Tongue (tissue), 2 donors: ENCODE measurements around the gene FLOT1. TPM values are rescaled to one million over a fixed set of nuclear protein-coding genes. Genes with fewer than 3 reads are reported as not detected.

Source experiments
- DNase-seq: peaks from one replicate; pipeline ENCODE4 v3.0.0-alpha.2; 2015
- total RNA-seq: library from RNA; depleted of rRNA; stranded (reverse); fragments of >200 nt; gene quantifications from one replicate; pipeline ENCODE4 v1.2.3, GENCODE V29; 2014

FLOT1 gene, protein sequence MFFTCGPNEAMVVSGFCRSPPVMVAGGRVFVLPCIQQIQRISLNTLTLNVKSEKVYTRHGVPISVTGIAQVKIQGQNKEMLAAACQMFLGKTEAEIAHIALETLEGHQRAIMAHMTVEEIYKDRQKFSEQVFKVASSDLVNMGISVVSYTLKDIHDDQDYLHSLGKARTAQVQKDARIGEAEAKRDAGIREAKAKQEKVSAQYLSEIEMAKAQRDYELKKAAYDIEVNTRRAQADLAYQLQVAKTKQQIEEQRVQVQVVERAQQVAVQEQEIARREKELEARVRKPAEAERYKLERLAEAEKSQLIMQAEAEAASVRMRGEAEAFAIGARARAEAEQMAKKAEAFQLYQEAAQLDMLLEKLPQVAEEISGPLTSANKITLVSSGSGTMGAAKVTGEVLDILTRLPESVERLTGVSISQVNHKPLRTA
- total RNA-seq: 79.3 TPM

GRCh38 chr6:30742316-30743098 lies at the start of gene FLOT1:
Gene FLOT1 (minus strand): TSS chr6:30742687. CDS start chr6:30742189, 498 bp downstream.
- peak; percentile 95 for DNase-seq

GRCh38 chr6:30790724-30791383 lies 48.4 kb upstream of the FLOT1 start:
- DNase-seq: no peak

- no peak for DNase-seq
Observed at GRCh38 chr6:30789606-30790005, 47.1 kb upstream of the FLOT1 start.

DNA sequence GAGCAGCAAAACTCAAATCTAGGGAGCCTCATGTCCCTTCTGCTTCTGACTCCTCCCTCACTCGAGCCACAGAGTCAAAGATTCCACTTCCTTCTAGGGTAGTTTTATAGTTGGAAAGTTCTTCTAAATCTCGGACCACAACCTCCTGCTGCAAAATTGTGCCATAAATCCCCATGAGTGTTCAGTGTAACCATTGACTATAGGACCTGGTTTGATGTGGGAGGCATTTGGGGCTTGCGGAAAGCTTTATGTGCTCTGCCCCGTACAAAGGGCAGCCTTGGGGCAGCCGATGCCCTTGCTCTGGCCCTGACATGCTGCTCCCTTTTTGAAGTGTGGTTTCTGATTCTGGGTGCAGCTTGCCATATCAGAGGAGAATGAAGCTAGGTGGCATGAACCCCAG lies 45.5 kb upstream of the FLOT1 start:
- no peak for DNase-seq

GRCh38 chr6:30782425-30783014 lies 40.0 kb upstream of the FLOT1 start:
- DNase-seq: no peak

DNA sequence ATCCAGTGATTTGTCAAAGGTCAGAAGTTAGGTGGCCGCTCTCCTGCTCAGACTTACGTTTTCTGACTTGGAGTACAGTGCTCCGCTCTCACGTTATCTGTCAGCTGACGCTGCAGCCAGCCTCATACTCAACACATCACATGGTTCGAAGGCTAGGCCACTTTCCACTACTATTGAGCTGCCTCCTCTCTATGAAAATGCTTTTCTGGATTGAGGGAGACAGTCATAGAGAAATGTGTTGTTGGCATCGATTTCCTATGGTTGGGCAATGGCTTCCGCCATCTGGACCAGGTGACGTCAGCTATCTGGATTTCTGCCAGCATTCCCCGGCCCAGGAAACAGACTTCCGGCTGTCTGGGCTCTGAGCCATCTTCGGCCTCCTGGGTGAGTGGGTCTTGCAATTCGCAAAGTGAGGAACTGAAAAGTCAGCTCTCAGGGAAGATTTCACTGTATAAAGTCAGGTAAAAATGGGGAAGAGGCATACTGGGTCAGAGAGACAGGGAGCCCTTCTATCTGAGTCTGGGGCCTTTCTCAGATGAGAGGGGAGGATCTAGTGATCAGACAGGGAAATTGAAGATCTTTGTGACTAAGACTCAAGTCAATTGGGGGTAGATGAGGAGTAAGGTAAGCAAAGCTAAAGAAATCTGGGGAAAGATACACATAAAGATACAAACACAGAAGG lies 39.4 kb upstream of the FLOT1 start:
- peak; percentile 98 for DNase-seq

GRCh38 chr6:30781395-30781742 lies 38.9 kb upstream of the FLOT1 start:
- no peak for DNase-seq

- no peak for DNase-seq
Observed at GRCh38 chr6:30780642-30780920, 38.1 kb upstream of the FLOT1 start.

GRCh38 chr6:30779850-30780641 lies 37.6 kb upstream of the FLOT1 start:
- no peak for DNase-seq

DNA sequence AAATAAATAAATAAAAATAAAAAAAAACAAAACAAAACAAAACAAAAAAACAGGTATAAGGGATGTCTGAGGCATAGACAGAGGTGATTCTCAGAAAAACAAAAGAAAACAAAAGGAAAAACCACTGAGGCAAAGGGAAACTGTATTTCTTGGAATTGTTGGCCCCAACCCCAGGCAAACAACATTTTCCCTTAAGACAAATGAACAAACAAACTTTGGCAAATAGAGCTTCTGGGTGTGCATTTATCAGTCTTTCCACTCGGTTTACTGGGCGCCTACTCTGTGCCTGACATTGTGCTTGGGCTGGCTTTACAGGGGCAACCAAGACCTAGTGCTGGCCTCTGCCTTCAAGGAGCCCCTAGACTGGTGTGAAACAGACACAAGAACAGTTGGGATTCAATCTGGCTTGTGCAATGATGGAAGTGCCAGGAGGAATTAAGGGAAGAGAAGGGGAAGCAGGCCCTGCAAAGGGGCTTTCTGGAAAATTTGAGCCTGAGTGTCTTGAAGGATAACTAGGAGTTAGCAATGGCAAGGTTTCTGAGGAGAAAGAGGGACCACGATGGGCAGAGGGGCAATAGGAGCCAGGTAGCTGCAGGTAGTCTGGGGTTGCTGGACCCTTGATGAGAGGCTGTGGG lies 35.6 kb upstream of the FLOT1 start:
- no peak for DNase-seq

- DNase-seq: no peak
Observed at GRCh38 chr6:30777155-30777485, 34.6 kb upstream of the FLOT1 start.

DNA sequence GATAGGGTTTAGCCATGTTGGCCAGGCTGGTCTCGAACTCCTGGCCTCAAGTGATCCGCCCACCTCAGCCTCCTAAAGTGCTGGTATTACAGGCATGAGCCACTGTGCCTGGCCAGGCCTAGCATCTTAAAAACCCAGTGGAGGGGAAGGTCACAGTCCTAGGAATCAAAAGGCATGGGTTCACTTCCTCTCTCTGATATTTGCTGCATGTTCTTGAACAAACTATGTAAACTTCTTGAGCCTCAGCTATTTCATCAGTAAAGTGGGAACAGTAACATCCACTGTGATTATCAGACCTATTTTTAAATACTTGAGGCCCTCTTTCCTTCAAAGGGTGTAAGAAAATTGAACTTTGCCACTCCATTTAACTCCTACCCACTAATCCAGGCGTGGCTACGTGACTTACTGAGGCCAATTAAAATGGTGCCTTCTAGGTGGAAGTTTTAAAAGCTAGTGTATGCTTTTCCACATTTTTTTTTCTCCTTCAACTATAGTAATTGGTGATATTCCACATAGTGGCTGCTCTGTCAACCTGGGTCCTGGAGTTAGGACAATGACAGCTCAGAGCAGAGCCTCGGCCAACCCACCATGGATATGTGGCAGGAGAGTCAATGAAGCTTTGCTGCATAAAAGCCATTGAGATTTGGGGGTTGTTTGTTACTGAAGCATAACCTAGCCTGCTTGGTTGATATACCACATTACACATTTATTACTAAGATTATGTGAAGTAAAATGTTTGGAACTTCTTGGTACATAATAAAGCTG lies 34.1 kb upstream of the FLOT1 start:
- DNase-seq: no peak

- DNase-seq: no peak
Observed at GRCh38 chr6:30775104-30775503, 32.6 kb upstream of the FLOT1 start.

DNA sequence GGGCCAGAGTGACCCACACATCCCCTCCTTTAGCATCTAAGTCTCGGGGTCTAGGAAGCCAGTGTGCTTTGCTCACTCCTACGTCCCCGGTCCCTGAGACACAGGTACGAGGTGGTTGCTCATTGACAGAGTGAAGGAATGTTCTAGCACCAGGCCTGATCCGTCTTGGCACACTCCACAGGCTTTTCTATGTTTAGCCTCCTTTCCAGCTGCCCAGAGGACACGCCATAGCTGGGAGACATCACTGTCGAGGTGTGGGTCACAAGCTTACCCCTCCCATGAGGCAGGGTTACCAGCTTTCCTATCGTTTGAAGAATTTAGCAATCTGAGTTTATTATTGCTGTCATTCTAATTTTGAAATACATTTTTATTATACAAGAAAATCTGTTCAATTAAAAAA lies 32.2 kb upstream of the FLOT1 start:
- DNase-seq: no peak

DNA sequence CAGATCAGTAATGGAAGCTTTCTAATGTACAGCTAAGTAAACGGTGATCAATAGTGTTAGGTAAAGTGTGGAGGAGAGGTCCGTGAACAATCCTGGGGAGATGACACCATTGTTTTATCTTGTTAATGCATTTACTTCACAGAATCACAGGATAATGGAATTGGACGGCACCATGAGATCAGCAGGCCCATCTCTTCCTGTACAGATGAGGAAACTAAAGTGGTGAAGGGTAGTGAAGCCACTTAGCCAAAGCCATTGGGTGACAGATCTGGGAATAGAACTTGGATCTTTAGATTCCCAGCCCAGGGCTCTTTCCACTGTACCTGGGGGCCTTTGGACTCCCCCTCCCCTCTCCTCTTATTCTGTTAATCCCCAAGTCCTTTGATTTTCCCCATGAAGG lies 28.1 kb upstream of the FLOT1 start:
- no peak for DNase-seq

GRCh38 chr6:30769853-30770524 lies 27.5 kb upstream of the FLOT1 start:
- no peak for DNase-seq

DNA sequence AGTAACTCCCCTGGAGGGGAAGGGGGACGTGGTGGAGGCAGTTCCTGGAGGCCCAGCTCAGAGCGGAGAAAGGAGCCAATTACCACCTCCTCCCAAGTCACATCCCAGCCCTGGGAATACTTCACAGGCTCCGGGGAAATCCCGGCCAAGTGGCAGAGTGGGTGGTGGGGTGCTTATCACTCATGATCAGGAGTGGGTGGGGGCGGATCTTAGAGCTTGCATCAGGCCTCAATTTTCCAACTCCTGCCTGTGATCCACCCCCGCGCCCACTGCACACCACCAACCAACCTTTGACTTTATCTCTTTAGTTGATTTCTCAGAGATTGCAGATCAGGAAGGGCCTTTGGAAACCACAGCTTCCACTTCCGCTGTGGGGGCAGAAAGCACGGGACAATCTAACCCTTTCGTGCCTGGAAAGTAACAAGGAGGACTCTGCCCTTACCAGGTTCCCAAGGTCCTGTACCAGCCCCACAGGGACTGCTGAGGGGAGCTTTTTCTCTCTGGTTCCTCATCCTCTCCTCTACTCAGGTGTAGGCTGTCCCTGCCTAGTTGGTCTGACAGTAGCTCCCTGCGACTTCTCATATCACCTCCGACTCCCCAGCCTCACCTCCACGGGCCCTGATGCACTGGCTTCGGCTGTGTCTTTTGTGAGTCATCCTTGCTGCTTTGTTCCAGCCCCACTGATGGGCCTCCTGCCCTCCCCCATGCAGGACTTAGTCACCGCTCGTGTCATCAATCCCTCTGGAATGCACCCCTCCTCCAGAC lies 26.8 kb upstream of the FLOT1 start:
- DNase-seq: peak; percentile 44

DNA sequence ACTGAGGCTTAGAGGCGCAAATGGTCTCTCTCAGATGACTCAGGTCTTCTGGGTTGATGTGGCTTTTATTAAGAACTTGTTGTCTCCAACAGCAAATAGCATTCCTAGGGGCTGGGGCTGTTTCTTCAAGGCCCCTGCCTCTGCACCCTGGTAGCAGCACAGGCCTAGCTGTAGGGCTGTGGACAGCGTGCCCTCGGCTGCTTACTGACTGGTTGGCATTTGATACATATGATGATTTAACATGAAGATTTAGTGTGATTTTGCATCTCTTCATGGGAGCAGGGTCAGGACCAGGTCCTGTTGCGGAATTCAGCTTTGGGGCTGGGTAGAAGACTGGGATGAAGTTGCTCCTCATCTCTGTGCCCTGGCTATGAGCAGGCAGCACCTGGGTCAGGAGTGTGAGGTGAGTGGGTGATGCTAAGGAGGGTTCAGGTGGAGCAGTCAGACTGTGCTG lies 26.2 kb upstream of the FLOT1 start:
- no peak for DNase-seq

- DNase-seq: no peak
Observed at GRCh38 chr6:30767944-30768301, 25.4 kb upstream of the FLOT1 start.
